Mesenchymal stem cell (in vitro differentiated cells and primary cell): ENCODE data around the gene CLASRP.

Experiments used
- DNase-seq: peaks from one replicate; pipeline ENCODE4 v3.0.0-alpha.2; 2013
- H2AFZ ChIP-seq: one replicate; pipeline ENCODE4 v1.6.1; 2013; ENCODE audit warnings: low read depth, mild to moderate bottlenecking, control low read depth, inconsistent platforms, low read length, moderate library complexity
- H2AK5ac ChIP-seq: 2 replicates; pipeline ENCODE4 v1.6.1; 2013; ENCODE audit warnings: low read length, moderate library complexity, mild to moderate bottlenecking, inconsistent platforms; ENCODE audit not compliant: severe bottlenecking
- H2BK120ac ChIP-seq: one replicate; pipeline ENCODE4 v1.6.1; 2013; ENCODE audit warnings: low read depth, mild to moderate bottlenecking, inconsistent platforms, low read length, moderate library complexity
- H2BK12ac ChIP-seq, 2 experiments: one replicate each; pipeline ENCODE4 v1.6.1; 2013; ENCODE audit warnings: inconsistent platforms in 2 of 2, low read length in 2 of 2, mild to moderate bottlenecking in 2 of 2, moderate library complexity in 2 of 2, control low read depth in 1 of 2
- H2BK15ac ChIP-seq: one replicate; pipeline ENCODE4 v1.6.1; 2013; ENCODE audit warnings: mild to moderate bottlenecking, low read depth, inconsistent platforms; ENCODE audit not compliant: poor library complexity, severe bottlenecking
- H2BK5ac ChIP-seq: 2 replicates; pipeline ENCODE4 v1.6.1; 2013; ENCODE audit warnings: low read depth, mild to moderate bottlenecking, low read length, control low read depth, inconsistent platforms; ENCODE audit not compliant: poor library complexity, severe bottlenecking
- H3K14ac ChIP-seq, 2 experiments: one replicate each; pipeline ENCODE4 v1.6.1; 2013; ENCODE audit warnings: inconsistent platforms in 2 of 2, low read length in 2 of 2, control low read depth in 1 of 2, mild to moderate bottlenecking in 1 of 2, moderate library complexity in 1 of 2
- H3K18ac ChIP-seq, 2 experiments: one replicate each; pipeline ENCODE4 v1.6.1; 2013; ENCODE audit warnings: inconsistent platforms in 2 of 2, low read length in 2 of 2, control low read depth in 1 of 2, low read depth in 1 of 2, mild to moderate bottlenecking in 1 of 2
- H3K23ac ChIP-seq, 2 experiments: one replicate each; pipeline ENCODE4 v1.6.1; 2013; ENCODE audit warnings: inconsistent platforms in 2 of 2, low read length in 2 of 2, mild to moderate bottlenecking in 2 of 2, moderate library complexity in 2 of 2, control low read depth in 1 of 2
- H3K27ac ChIP-seq: 2 replicates; pipeline ENCODE4 v1.5.1; 2013; ENCODE audit warnings: mild to moderate bottlenecking, moderate library complexity, low read length, control low read depth, inconsistent platforms; ENCODE audit not compliant: poor library complexity, severe bottlenecking
- H3K27me3 ChIP-seq, 2 experiments: 2 replicates each; pipeline versions ENCODE4 v1.6.1 to v1.7.0; 2013; ENCODE audit warnings: low read length in 2 of 2, mild to moderate bottlenecking in 2 of 2, moderate library complexity in 2 of 2, control low read depth in 1 of 2, inconsistent platforms in 1 of 2; ENCODE audit not compliant: control insufficient read depth in 1 of 2, insufficient read depth in 1 of 2
- H3K36me3 ChIP-seq, 2 experiments: 2 replicates each; pipeline versions ENCODE4 v1.6.1 to v1.7.0; 2013; ENCODE audit warnings: low read length in 2 of 2, control low read depth in 1 of 2, inconsistent platforms in 1 of 2, low read depth in 1 of 2, mild to moderate bottlenecking in 1 of 2; ENCODE audit not compliant: insufficient read depth in 2 of 2, control insufficient read depth in 1 of 2
- H3K4ac ChIP-seq, 2 experiments: one replicate each; pipeline ENCODE4 v1.6.1; 2013; ENCODE audit warnings: inconsistent platforms in 2 of 2, low read length in 2 of 2, mild to moderate bottlenecking in 2 of 2, moderate library complexity in 2 of 2, control low read depth in 1 of 2, low read depth in 1 of 2
- H3K4me1 ChIP-seq: 2 replicates; pipeline ENCODE4 v1.6.1; 2013; ENCODE audit warnings: low read depth, low read length, control low read depth; ENCODE audit not compliant: control insufficient read depth, insufficient read depth
- H3K4me2 ChIP-seq: 2 replicates; pipeline ENCODE4 v1.6.1; 2013; ENCODE audit warnings: low read length, mild to moderate bottlenecking, inconsistent platforms; ENCODE audit not compliant: poor library complexity, severe bottlenecking
- H3K4me3 ChIP-seq, 2 experiments: 2 replicates each; pipeline versions ENCODE4 v1.5.1 to v1.7.0; 2013; ENCODE audit warnings: low read length in 2 of 2, mild to moderate bottlenecking in 2 of 2, control low read depth in 1 of 2, low read depth in 1 of 2; ENCODE audit not compliant: insufficient read depth in 1 of 2
- H3K79me1 ChIP-seq: replicated peaks from 2 replicates; pipeline ENCODE4 v1.6.1; 2013; ENCODE audit warnings: mild to moderate bottlenecking, control low read depth, low read length, inconsistent platforms; ENCODE audit not compliant: poor library complexity, severe bottlenecking
- H3K9ac ChIP-seq: 2 replicates; pipeline ENCODE4 v1.7.0; 2013; ENCODE audit warnings: mild to moderate bottlenecking, low read length, moderate library complexity
- H3K9me3 ChIP-seq: 2 replicates; pipeline ENCODE4 v1.7.0; 2013; ENCODE audit warnings: mild to moderate bottlenecking, low read length; ENCODE audit not compliant: control insufficient read depth
- H4K8ac ChIP-seq: one replicate; pipeline ENCODE4 v1.6.1; 2013; ENCODE audit warnings: inconsistent platforms, mild to moderate bottlenecking, low read length, moderate library complexity
- H4K91ac ChIP-seq: one replicate; pipeline ENCODE4 v1.6.1; 2013; ENCODE audit warnings: mild to moderate bottlenecking, low read length, inconsistent platforms
- WGBS: methylation state at CpG from one replicate; pipeline ENCODE4 v1.1.7; 2013; ENCODE audit warnings: mixed read lengths; 5-methylcytosine and 5-hydroxymethylcytosine counted together

Gene CLASRP

GRCh38 chr19:45071969-45072790, 33.3 kb downstream of the CLASRP start:
- Histone ChIP-seq H2BK120ac (no peak overlapping the region), H3K79me1 (peaks cover 17% of the 10 kb centered on the region), H3K4ac (no peak overlapping the region), H3K14ac (no peak overlapping the region), H3K9me3 (no peaks in the 10 kb centered on the region), H3K23ac (no peak overlapping the region), H2AFZ (no peak overlapping the region), H2AK5ac (no peak overlapping the region), H2BK12ac (no peak overlapping the region), H4K8ac (no peak overlapping the region), H3K27me3 (no peaks in the 10 kb centered on the region), H3K4me1 (peaks cover 17% of the 10 kb centered on the region), H2BK15ac (no peak overlapping the region), H4K91ac (no peak overlapping the region), H3K27ac (no peak overlapping the region), H3K9ac (no peak overlapping the region), H3K4me2 (no peak overlapping the region), H3K18ac (no peak overlapping the region), H3K4me3 (no peak overlapping the region), H2BK5ac (no peak overlapping the region), H3K36me3 (peaks cover 45 to 58% of the 10 kb centered on the region in 2 experiments)
- no peak for DNase-seq
- 93% methylated on average over 34 of the region's 34 CpGs for WGBS

GRCh38 chr19:45074744-45075300, 36.0 kb downstream of the CLASRP start:
- WGBS, result 67% methylated on average over 11 of the region's 11 CpGs
- H3K4me1 ChIP-seq, result peaks cover 21% of the 10 kb centered on the region
- H3K23ac ChIP-seq, result no peak overlapping the region
- peaks cover 10% of the 10 kb centered on the region for H3K79me1 ChIP-seq
- no peak overlapping the region for H3K4me2 ChIP-seq
- no peak overlapping the region for H2BK120ac ChIP-seq
- peak overlapping the region; percentile 69 for H4K8ac ChIP-seq
- H3K9me3 ChIP-seq, result no peaks in the 10 kb centered on the region
- H3K9ac ChIP-seq, result no peak overlapping the region
- no peak overlapping the region for H3K14ac ChIP-seq
- H2BK12ac ChIP-seq, result peak overlapping the region in 1 of 2 experiments; percentile 16
- H2BK5ac ChIP-seq, result no peak overlapping the region
- H2AK5ac ChIP-seq, result no peak overlapping the region
- no peak overlapping the region for H3K4me3 ChIP-seq
- H3K27me3 ChIP-seq, result no peaks in the 10 kb centered on the region
- H3K27ac ChIP-seq, result no peak overlapping the region
- peak overlapping the region; percentile 41 for H2BK15ac ChIP-seq
- H3K36me3 ChIP-seq, result peaks cover 24 to 31% of the 10 kb centered on the region in 2 experiments
- H4K91ac ChIP-seq, result no peak overlapping the region
- H3K4ac ChIP-seq, result no peak overlapping the region
- H2AFZ ChIP-seq, result no peak overlapping the region
- no peak overlapping the region for H3K18ac ChIP-seq
- no peak for DNase-seq

GRCh38 chr19:45075301-45076028, 36.6 kb downstream of the CLASRP start:
- Histone ChIP-seq H3K23ac (peak overlapping the region in 1 of 2 experiments; percentile 16), H3K18ac (peak overlapping the region; percentile 28 to 50), H3K79me1 (peaks cover 12% of the 10 kb centered on the region), H3K36me3 (peaks cover 18 to 25% of the 10 kb centered on the region in 2 experiments), H2BK12ac (peak overlapping the region in 1 of 2 experiments; percentile 16), H3K4me3 (peak overlapping the region; percentile 61 to 78), H3K4me1 (peaks cover 25% of the 10 kb centered on the region), H3K27ac (no peak overlapping the region), H3K14ac (no peak overlapping the region), H3K9me3 (no peaks in the 10 kb centered on the region), H4K8ac (peak overlapping the region; percentile 69), H3K27me3 (no peaks in the 10 kb centered on the region), H2AK5ac (no peak overlapping the region), H2AFZ (peak overlapping the region; percentile 88), H3K9ac (peak overlapping the region; percentile 74), H4K91ac (peak overlapping the region; percentile 78), H2BK15ac (no peak overlapping the region), H3K4me2 (peak overlapping the region; percentile 74), H2BK120ac (no peak overlapping the region), H3K4ac (no peak overlapping the region), H2BK5ac (no peak overlapping the region)
- DNase-seq, result no peak
- WGBS, result 6% methylated on average over 20 of the region's 26 CpGs
